SK-N-SH treated with all-trans-retinoic acid at 6 μM for 48 hours (cell line): ENCODE results near the gene RASGRF2.

Experiments
- ATAC-seq: fragments of 200-7000 bp; cut with Tn5 transposase; 3 replicates; pipeline ENCODE4 v1.9.1; 2020; ENCODE audit warnings: mild to moderate bottlenecking, moderate library complexity
- ARNTL ChIP-seq: fragments of 450-650 bp; formaldehyde crosslinking; IDR thresholded peaks from 2 replicates; pipeline ENCODE4 v1.5.0; 2020; ENCODE audit warnings: low read depth, mild to moderate bottlenecking, moderate library complexity, borderline replicate concordance
- BACH2 ChIP-seq: fragments of 250-450 bp; sonication (Bioruptor Pico); IDR thresholded peaks from 2 replicates; pipeline ENCODE4 v1.9.0; 2021; ENCODE audit warnings: mild to moderate bottlenecking, borderline replicate concordance
- CSRNP3 ChIP-seq: fragments of 250-450 bp; sonication (Bioruptor Pico); IDR thresholded peaks from 2 replicates; pipeline ENCODE4 v1.5.1; 2021; ENCODE audit warnings: mild to moderate bottlenecking, moderate library complexity
- ESRRG ChIP-seq: fragments of 250-450 bp; sonication (Bioruptor Pico); IDR thresholded peaks from 2 replicates; pipeline ENCODE4 v1.6.1; 2021; ENCODE audit warnings: mild to moderate bottlenecking
- GLIS3 ChIP-seq: fragments of 250-450 bp; sonication (Bioruptor Pico); IDR thresholded peaks from 2 replicates; pipeline ENCODE4 v1.5.0; 2020; ENCODE audit warnings: mild to moderate bottlenecking, moderate library complexity
- ISL1 ChIP-seq: fragments of 250-450 bp; sonication (Bioruptor Pico); IDR thresholded peaks from 2 replicates; pipeline ENCODE4 v2.1.2; 2022; ENCODE audit warnings: mild to moderate bottlenecking, moderate library complexity
- OSR1 ChIP-seq: fragments of 250-450 bp; sonication (Bioruptor Pico); IDR thresholded peaks from 2 replicates; pipeline ENCODE4 v1.8.0; 2022; ENCODE audit warnings: moderate library complexity, mild to moderate bottlenecking, inconsistent platforms
- POU6F1 ChIP-seq: fragments of 250-450 bp; sonication (Bioruptor Pico); IDR thresholded peaks from 2 replicates; pipeline ENCODE4 v1.8.0; 2021; ENCODE audit warnings: low read depth, mild to moderate bottlenecking, moderate library complexity, borderline replicate concordance
- PPARA ChIP-seq: fragments of 250-450 bp; sonication (Bioruptor Pico); IDR thresholded peaks from 2 replicates; pipeline ENCODE4 v1.5.0; 2020; ENCODE audit warnings: mild to moderate bottlenecking, borderline replicate concordance
- RARB ChIP-seq: fragments of 250-450 bp; sonication (Bioruptor Pico); IDR thresholded peaks from 2 replicates; pipeline ENCODE4 v1.8.0; 2021; ENCODE audit warnings: mild to moderate bottlenecking, moderate library complexity
- TCF4 ChIP-seq: fragments of 250-450 bp; sonication (Bioruptor Pico); IDR thresholded peaks from 2 replicates; pipeline ENCODE4 v1.8.0; 2021; ENCODE audit warnings: mild to moderate bottlenecking, moderate library complexity, borderline replicate concordance
- TSHZ2 ChIP-seq: fragments of 250-450 bp; sonication (Bioruptor Pico); IDR thresholded peaks from 2 replicates; pipeline ENCODE4 v1.5.0; 2020; ENCODE audit warnings: mild to moderate bottlenecking, moderate library complexity
- ZC3H10 ChIP-seq: fragments of 250-450 bp; sonication (Bioruptor Pico); IDR thresholded peaks from 2 replicates; pipeline ENCODE4 v1.5.1; 2021; ENCODE audit warnings: mild to moderate bottlenecking, moderate library complexity
- ZFP3 ChIP-seq: fragments of 250-450 bp; sonication (Bioruptor Pico); IDR thresholded peaks from 2 replicates; pipeline ENCODE4 v1.5.0; 2020; ENCODE audit warnings: mild to moderate bottlenecking, moderate library complexity
- ZFP30 ChIP-seq: fragments of 450-650 bp; formaldehyde crosslinking; IDR thresholded peaks from 2 replicates; pipeline ENCODE4 v1.5.0; 2022; ENCODE audit warnings: mild to moderate bottlenecking, moderate library complexity
- ZNF565 ChIP-seq: fragments of 450-650 bp; formaldehyde crosslinking; conservative IDR thresholded peaks from 2 replicates; pipeline ENCODE4 v1.5.0; 2020; ENCODE audit warnings: low read depth, mild to moderate bottlenecking, moderate library complexity
- ZNF70 ChIP-seq: fragments of 450-650 bp; formaldehyde crosslinking; IDR thresholded peaks from 2 replicates; pipeline ENCODE4 v1.5.0; 2020; ENCODE audit warnings: mild to moderate bottlenecking, moderate library complexity
- TF ChIP-seq, protein P1 (sequence below): fragments of 250-450 bp; sonication (Bioruptor Pico); IDR thresholded peaks from 2 replicates; pipeline ENCODE4 v1.5.1; 2020; ENCODE audit warnings: low read depth, mild to moderate bottlenecking, moderate library complexity
- TF ChIP-seq, protein P2 (sequence below): fragments of 250-450 bp; sonication (Bioruptor Pico); IDR thresholded peaks from 2 replicates; pipeline ENCODE4 v1.8.0; 2020; ENCODE audit warnings: mild to moderate bottlenecking, moderate library complexity, borderline replicate concordance

RASGRF2 gene

GRCh38 chr5:81125959-81126358 is 165.8 kb downstream of the RASGRF2 start:
- ATAC-seq = no peak
- no peak for TF ChIP-seq ZC3H10
- TF ChIP-seq GLIS3 (CRISPR knock-in tag) = no peak
- no peak for TF ChIP-seq ARNTL (CRISPR knock-in tag)
- no peak for TF ChIP-seq ZNF565 (CRISPR knock-in tag)
- no peak for TF ChIP-seq RARB (CRISPR knock-in tag)
- TF ChIP-seq TCF4 = no peak
- TF ChIP-seq, protein P1, sequence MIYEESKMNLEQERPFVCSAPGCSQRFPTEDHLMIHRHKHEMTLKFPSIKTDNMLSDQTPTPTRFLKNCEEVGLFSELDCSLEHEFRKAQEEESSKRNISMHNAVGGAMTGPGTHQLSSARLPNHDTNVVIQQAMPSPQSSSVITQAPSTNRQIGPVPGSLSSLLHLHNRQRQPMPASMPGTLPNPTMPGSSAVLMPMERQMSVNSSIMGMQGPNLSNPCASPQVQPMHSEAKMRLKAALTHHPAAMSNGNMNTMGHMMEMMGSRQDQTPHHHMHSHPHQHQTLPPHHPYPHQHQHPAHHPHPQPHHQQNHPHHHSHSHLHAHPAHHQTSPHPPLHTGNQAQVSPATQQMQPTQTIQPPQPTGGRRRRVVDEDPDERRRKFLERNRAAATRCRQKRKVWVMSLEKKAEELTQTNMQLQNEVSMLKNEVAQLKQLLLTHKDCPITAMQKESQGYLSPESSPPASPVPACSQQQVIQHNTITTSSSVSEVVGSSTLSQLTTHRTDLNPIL (CRISPR knock-in tag) = no peak
- TF ChIP-seq ESRRG = no peak
- TF ChIP-seq PPARA (CRISPR knock-in tag) = no peak

- ATAC-seq = no peak
- TF ChIP-seq TSHZ2 (CRISPR knock-in tag) (no peak), POU6F1 (CRISPR knock-in tag) (no peak), TCF4 (no peak), ARNTL (CRISPR knock-in tag) (no peak), RARB (CRISPR knock-in tag) (no peak), OSR1 (no peak), ZNF565 (CRISPR knock-in tag) (no peak), CSRNP3 (CRISPR knock-in tag) (no peak), ZC3H10 (no peak), PPARA (CRISPR knock-in tag) (no peak), BACH2 (CRISPR knock-in tag) (no peak), ZFP30 (no peak), ZNF70 (CRISPR knock-in tag) (no peak)
- TF ChIP-seq, protein P1 (CRISPR knock-in tag) = no peak
Observed at GRCh38 chr5:81128416-81128815, 168.3 kb downstream of the RASGRF2 start.

DNA sequence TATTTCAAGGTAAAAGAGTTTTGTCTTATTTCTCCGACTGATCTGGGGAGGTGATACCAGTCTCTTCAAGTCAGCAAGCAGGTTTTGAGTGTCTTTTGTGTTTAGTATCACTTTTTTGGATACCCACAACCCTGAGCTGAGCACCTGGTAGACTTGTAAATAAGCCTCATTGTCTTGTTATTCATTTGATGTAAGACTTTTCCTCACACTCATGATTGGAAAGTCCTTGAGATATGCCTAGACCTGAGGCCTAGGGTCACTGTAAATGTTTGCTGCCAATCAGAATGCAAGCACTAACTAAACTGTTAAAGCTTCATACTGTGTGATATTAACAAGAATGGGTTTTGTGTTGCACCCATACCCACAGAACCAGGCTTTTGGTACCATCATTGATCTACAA is 172.2 kb downstream of the RASGRF2 start:
- ATAC-seq = no peak
- TF ChIP-seq ISL1 (CRISPR knock-in tag) (no peak), POU6F1 (CRISPR knock-in tag) (no peak), TSHZ2 (CRISPR knock-in tag) (no peak), ZNF70 (CRISPR knock-in tag) (no peak), BACH2 (CRISPR knock-in tag) (no peak), ZFP3 (CRISPR knock-in tag) (no peak), CSRNP3 (CRISPR knock-in tag) (no peak), PPARA (CRISPR knock-in tag) (no peak), TCF4 (no peak), ZFP30 (no peak), ZNF565 (CRISPR knock-in tag) (no peak), RARB (CRISPR knock-in tag) (no peak)
- TF ChIP-seq, protein P2, sequence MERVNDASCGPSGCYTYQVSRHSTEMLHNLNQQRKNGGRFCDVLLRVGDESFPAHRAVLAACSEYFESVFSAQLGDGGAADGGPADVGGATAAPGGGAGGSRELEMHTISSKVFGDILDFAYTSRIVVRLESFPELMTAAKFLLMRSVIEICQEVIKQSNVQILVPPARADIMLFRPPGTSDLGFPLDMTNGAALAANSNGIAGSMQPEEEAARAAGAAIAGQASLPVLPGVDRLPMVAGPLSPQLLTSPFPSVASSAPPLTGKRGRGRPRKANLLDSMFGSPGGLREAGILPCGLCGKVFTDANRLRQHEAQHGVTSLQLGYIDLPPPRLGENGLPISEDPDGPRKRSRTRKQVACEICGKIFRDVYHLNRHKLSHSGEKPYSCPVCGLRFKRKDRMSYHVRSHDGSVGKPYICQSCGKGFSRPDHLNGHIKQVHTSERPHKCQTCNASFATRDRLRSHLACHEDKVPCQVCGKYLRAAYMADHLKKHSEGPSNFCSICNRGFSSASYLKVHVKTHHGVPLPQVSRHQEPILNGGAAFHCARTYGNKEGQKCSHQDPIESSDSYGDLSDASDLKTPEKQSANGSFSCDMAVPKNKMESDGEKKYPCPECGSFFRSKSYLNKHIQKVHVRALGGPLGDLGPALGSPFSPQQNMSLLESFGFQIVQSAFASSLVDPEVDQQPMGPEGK = no peak
